ENCODE measurements around the gene ZNF723.
"Not testable (repeated sequence)": the region's sequence is repeated elsewhere in the genome, so short reads cannot be mapped to it uniquely, and the experiment has no call there.

ZNF723 gene

GRCh38 chr19:22832031-22832762 is at the start of gene ZNF723:
ZNF723 (plus strand) TSS chr19:22832291; CDS start chr19:22832380, 89 bp downstream.
- no peak for DNase-seq

GRCh38 chr19:22783651-22784410 is 48.3 kb upstream of the ZNF723 start, which contains the start of gene ZNF99:
ZNF99 (minus strand) TSS chr19:22784151; CDS start chr19:22784016, 135 bp downstream.
- no peak for DNase-seq

GRCh38 chr19:22792863-22793262 is 39.2 kb upstream of the ZNF723 start:
- DNase-seq, result not testable (repeated sequence)

DNA sequence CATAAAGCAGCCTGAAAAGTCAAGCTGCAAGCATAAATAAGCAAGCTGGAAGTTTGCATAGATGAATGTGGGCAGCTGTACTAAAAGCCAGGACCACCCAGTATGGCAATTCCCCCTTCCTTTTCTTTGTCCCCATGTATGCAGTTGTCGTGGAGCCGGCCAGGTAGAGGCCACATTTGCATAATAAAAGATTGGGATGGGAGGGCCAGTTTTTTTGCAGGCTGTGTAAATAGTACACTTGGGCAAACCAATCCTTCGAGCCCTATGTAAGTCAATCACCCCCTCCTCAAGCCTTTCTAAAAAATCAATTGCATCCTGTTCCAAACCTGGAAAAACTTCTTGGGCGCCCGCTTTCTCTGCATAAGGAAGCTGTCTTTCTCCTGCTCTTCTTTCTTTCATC is 35.1 kb upstream of the ZNF723 start:
- DNase-seq, result no peak

- no peak for DNase-seq
These were observed 25.7 kb upstream of the ZNF723 start for GRCh38 chr19:22806418-22806817.

- DNase-seq, result no peak
These were observed 24.8 kb upstream of the ZNF723 start for GRCh38 chr19:22807061-22807835.

- no peak for DNase-seq
These were observed 18.0 kb upstream of the ZNF723 start for GRCh38 chr19:22814124-22814523.

DNA sequence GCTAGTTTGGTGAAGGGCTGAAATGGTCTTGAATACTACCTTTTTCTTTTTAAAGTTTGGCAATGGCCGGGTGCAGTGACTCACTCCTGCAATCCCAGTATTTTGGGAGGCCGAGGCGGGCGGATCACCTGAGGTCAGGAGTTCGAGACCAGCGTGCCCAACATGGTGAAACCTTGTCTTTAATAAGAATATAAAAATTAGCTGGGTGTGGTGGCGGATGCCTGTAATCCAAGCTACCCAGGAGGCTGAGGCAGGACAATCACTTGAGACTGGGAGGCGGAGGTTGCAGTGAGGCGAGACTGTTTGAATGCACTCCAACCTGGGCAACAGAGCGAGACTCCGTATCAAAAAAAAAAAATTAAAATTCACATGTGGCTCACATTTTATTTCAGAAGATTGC is 880 bp upstream of the ZNF723 start:
- no peak for DNase-seq

DNA sequence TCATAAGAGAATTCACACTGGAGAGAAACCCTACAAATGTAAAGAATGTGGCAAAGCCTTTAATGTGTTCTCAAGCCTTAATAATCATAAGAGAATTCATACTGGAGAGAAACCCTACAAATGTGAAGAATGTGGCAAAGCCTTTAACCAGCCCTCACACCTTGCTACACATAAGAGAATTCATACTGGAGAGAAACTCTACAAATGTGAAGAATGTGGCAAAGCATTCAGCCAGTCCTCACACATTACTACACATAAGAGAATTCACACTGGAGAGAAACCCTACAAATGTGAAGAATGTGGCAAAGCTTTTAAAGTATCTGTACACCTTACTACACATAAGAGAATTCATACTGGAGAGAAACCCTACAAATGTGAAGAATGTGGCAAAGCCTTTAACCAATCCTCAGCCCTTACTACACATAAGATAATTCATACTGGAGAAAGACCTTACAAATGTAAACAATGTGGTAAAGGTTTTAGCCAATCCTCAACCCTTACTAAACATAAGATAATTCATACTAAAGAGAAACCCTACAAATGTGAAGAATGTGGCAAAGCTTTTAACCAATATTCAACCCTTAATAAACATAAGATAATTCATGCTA is 25.7 kb downstream of the ZNF723 start:
- DNase-seq, result not testable (repeated sequence)

DNA sequence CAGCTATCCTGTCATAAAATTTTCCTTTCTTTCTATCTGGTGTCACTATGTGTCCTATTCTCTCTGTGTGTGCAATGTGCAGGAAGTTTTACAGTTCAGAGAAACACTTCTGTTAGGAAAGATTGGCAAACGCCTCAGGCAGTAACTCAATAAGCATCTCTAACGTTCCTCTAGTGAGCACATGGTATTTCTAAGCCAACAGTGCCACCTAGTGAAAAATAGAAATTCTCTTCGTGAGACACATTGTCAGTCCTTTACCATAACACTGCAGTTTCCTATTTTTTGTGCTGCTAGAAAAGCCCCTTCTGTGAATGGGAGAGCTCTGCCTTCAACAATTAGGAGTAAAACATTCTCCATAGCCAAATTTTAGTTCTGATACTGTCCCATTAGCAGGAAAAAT is 50.7 kb downstream of the ZNF723 start:
- no peak for DNase-seq

- DNase-seq, result no peak
These were observed 61.8 kb downstream of the ZNF723 start for GRCh38 chr19:22893855-22894270.

DNA sequence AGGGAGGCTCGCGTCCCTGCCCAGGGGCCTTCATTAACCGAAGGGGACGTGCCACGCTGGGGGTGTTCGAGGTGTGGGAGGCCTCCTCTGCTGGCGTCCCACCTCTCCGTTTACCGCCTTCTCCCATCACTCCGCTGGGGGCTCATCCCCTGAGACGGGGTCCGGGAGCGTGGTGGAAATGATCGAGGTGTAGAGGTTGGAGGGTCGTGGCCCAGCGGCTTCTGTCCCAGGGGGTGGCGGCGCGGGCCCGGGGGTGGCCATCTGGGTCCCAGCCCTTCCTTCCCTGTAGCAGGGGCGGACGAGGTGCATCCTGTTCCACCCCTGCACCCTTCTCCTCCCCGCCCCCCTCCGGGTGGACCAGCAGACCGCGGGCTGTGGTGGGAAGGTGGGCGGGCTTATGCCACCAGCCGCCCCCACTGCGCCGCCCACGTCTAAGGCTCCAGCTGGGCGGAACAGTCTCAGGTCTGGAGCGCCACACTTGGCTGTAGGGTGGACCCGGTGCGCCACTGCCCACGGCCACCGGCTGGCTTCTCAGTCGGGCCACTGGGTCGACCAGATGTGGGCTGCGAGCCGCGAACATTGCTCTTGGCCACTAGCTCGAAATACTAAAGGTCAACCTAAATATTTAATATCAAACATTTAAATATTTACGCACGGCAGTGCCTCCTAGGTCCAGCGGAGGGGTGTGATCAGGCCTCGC is 69.5 kb downstream of the ZNF723 start:
- no peak for DNase-seq
